Calu3 (cell line): ENCODE data around the gene C12orf56. TPM values are rescaled to one million over a fixed set of nuclear protein-coding genes. Genes with fewer than 3 reads are reported as not detected.

ENCODE experiments used
- BruUV-seq: library from RNA; stranded (reverse); fragments of 400-500 nt; replicated peaks from 2 replicates; lab custom pipeline; 2021; lab: Mats Ljungman, UMichigan
- CTCF ChIA-PET: fragments of 300-600 bp; sonication (Branson Sonifier 250); formaldehyde crosslinking; loops from one replicate; lab custom pipeline; 2022; ENCODE audit warnings: antibody characterized with exemption; lab: Charles Lee
- DNase-seq: peaks from one replicate; pipeline ENCODE4 v3.0.0; 2022
- H3K27ac Mint-ChIP-seq: one replicate; pipeline ENCODE4 v1.8.0; 2022; ENCODE audit warnings: mixed read lengths; ENCODE audit not compliant: unreplicated experiment
- H3K27me3 Mint-ChIP-seq: one replicate; pipeline ENCODE4 v1.8.0; 2022; ENCODE audit warnings: mixed read lengths; ENCODE audit not compliant: unreplicated experiment
- H3K36me3 Mint-ChIP-seq: one replicate; pipeline ENCODE4 v1.8.0; 2022; ENCODE audit warnings: mild to moderate bottlenecking, moderate library complexity, mixed read lengths; ENCODE audit not compliant: insufficient read depth, unreplicated experiment
- H3K4me1 Mint-ChIP-seq: one replicate; pipeline ENCODE4 v1.8.0; 2022; ENCODE audit warnings: mild to moderate bottlenecking, low read depth, mixed read lengths; ENCODE audit not compliant: unreplicated experiment
- H3K4me3 Mint-ChIP-seq: one replicate; pipeline ENCODE4 v1.8.0; 2022; ENCODE audit warnings: mild to moderate bottlenecking, low read depth, moderate library complexity, mixed read lengths; ENCODE audit not compliant: unreplicated experiment
- H3K9me3 Mint-ChIP-seq: one replicate; pipeline ENCODE4 v1.8.0; 2022; ENCODE audit warnings: low read depth, mixed read lengths; ENCODE audit not compliant: unreplicated experiment
- CTCF ChIP-seq: fragments of 200-600 bp; IDR thresholded peaks from one replicate; pipeline ENCODE4 v1.8.0; 2022; ENCODE audit warnings: antibody characterized with exemption; ENCODE audit not compliant: unreplicated experiment
- intact Hi-C: fragments of 100-400 bp; cut with micrococcal nuclease; formaldehyde crosslinking; loops from one replicate; pipeline ENCODE4 v1.10.0; 2022; ENCODE audit not compliant: unreplicated experiment
- total RNA-seq: library from RNA; stranded (reverse); gene quantifications from 2 replicates; pipeline ENCODE4 v1.2.3, GENCODE V29; 2022

The C12orf56 gene
- total RNA-seq, 1 experiment from 2014 or later = 4.7 TPM

- H3K4me3 Mint-ChIP-seq = no peak overlapping the region
- H3K27ac Mint-ChIP-seq = no peak overlapping the region
- H3K27me3 Mint-ChIP-seq = no peaks in the 10 kb centered on the region
- intact Hi-C loops = no loop called here
- H3K4me1 Mint-ChIP-seq = no peaks in the 10 kb centered on the region
- no peaks in the 10 kb centered on the region for H3K9me3 Mint-ChIP-seq
- H3K36me3 Mint-ChIP-seq = peaks cover 80% of the 10 kb centered on the region
- CTCF ChIA-PET = no interaction called here
- no peak for TF ChIP-seq CTCF
- BruUV-seq = no TSS peak
- no peak for DNase-seq
Measured at GRCh38 chr12:64418209-64418608, 27.7 kb upstream of the C12orf56 start.

GRCh38 chr12:64413884-64414283 lies 23.3 kb upstream of the C12orf56 start:
- intact Hi-C loops = no loop called here
- no TSS peak for BruUV-seq
- CTCF ChIA-PET = no interaction called here
- Mint-ChIP-seq H3K27ac (no peak overlapping the region), H3K36me3 (peaks cover 73% of the 10 kb centered on the region), H3K9me3 (no peaks in the 10 kb centered on the region), H3K4me3 (no peak overlapping the region), H3K4me1 (no peaks in the 10 kb centered on the region), H3K27me3 (no peaks in the 10 kb centered on the region)
- TF ChIP-seq CTCF = no peak
- no peak for DNase-seq

GRCh38 chr12:64412459-64412858 lies 21.9 kb upstream of the C12orf56 start:
- Mint-ChIP-seq H3K4me3 (no peak overlapping the region), H3K4me1 (peaks cover 9% of the 10 kb centered on the region)

GRCh38 chr12:64411427-64411826 lies 20.9 kb upstream of the C12orf56 start:
- CTCF ChIA-PET = no interaction called here
- Mint-ChIP-seq H3K4me1 (peaks cover 19% of the 10 kb centered on the region), H3K9me3 (no peaks in the 10 kb centered on the region), H3K27me3 (no peaks in the 10 kb centered on the region), H3K4me3 (no peak overlapping the region), H3K36me3 (peaks cover 73% of the 10 kb centered on the region), H3K27ac (no peak overlapping the region)
- no peak for DNase-seq
- BruUV-seq = no TSS peak
- intact Hi-C loops = no loop called here
- TF ChIP-seq CTCF = no peak

More at GRCh38 chr12:64412459-64412858, 21.9 kb upstream of the C12orf56 start:
- CTCF ChIA-PET = interaction anchor here (0.6 kb wide), 1 partner anchor 320 kb away, joined by 4 read pairs; no protein-coding TSS in a partner anchor
- Mint-ChIP-seq H3K9me3 (no peaks in the 10 kb centered on the region), H3K27me3 (no peaks in the 10 kb centered on the region), H3K27ac (no peak overlapping the region), H3K36me3 (peaks cover 73% of the 10 kb centered on the region)
- intact Hi-C loops = no loop called here
- no TSS peak for BruUV-seq
- TF ChIP-seq CTCF = no peak
- no peak for DNase-seq
